ENCODE data around the gene SLC27A1. TPM values are rescaled to one million over a fixed set of nuclear protein-coding genes. Genes with fewer than 3 reads are reported as not detected.

Gene SLC27A1
- total and polyA plus RNA-seq, 4 donors: 2.4 to 7.4 (median 4.0) TPM

DNA sequence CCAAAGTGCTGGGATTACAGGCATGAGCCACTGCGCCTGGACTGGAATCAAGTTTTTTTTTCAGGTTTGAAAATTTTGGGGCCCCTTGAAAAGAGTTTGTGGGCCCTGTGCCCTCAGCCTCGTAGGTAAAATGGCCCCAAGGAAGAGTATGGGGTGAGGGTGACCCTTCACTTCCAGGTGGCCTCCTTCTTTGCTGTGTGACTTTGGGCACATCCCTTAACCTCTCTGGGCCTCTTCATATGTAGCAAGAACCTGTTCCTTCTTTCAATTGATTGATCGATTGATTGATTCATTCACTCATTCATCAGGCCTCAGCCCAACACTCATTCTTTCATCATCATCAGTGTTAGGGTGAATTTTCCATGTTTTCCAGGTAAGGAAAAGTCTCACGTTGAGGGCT is 18.5 kb upstream of the SLC27A1 start:
- no peak for TF ChIP-seq HNF4A (conservative IDR thresholded peaks at IDR 0.05)
- TF ChIP-seq, protein P1, sequence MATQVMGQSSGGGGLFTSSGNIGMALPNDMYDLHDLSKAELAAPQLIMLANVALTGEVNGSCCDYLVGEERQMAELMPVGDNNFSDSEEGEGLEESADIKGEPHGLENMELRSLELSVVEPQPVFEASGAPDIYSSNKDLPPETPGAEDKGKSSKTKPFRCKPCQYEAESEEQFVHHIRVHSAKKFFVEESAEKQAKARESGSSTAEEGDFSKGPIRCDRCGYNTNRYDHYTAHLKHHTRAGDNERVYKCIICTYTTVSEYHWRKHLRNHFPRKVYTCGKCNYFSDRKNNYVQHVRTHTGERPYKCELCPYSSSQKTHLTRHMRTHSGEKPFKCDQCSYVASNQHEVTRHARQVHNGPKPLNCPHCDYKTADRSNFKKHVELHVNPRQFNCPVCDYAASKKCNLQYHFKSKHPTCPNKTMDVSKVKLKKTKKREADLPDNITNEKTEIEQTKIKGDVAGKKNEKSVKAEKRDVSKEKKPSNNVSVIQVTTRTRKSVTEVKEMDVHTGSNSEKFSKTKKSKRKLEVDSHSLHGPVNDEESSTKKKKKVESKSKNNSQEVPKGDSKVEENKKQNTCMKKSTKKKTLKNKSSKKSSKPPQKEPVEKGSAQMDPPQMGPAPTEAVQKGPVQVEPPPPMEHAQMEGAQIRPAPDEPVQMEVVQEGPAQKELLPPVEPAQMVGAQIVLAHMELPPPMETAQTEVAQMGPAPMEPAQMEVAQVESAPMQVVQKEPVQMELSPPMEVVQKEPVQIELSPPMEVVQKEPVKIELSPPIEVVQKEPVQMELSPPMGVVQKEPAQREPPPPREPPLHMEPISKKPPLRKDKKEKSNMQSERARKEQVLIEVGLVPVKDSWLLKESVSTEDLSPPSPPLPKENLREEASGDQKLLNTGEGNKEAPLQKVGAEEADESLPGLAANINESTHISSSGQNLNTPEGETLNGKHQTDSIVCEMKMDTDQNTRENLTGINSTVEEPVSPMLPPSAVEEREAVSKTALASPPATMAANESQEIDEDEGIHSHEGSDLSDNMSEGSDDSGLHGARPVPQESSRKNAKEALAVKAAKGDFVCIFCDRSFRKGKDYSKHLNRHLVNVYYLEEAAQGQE (IDR thresholded peaks at IDR 0.05): no peak
- TF ChIP-seq, protein P2, sequence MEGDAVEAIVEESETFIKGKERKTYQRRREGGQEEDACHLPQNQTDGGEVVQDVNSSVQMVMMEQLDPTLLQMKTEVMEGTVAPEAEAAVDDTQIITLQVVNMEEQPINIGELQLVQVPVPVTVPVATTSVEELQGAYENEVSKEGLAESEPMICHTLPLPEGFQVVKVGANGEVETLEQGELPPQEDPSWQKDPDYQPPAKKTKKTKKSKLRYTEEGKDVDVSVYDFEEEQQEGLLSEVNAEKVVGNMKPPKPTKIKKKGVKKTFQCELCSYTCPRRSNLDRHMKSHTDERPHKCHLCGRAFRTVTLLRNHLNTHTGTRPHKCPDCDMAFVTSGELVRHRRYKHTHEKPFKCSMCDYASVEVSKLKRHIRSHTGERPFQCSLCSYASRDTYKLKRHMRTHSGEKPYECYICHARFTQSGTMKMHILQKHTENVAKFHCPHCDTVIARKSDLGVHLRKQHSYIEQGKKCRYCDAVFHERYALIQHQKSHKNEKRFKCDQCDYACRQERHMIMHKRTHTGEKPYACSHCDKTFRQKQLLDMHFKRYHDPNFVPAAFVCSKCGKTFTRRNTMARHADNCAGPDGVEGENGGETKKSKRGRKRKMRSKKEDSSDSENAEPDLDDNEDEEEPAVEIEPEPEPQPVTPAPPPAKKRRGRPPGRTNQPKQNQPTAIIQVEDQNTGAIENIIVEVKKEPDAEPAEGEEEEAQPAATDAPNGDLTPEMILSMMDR (IDR thresholded peaks at IDR 0.05; ENCODE audit: low read depth, low read length, missing input control): no peak
- Histone ChIP-seq H3K36me3 (ENCODE audit: control insufficient read depth in 4 of 4, insufficient read depth in 3 of 4, low read depth in 1 of 4, low read length in 3 of 4) (no peaks in the 10 kb centered on the region), H3K9me3 (ENCODE audit: control insufficient read depth in 4 of 4, low read length in 3 of 4) (no peaks in the 10 kb centered on the region), H3K9ac (ENCODE audit: low read depth in 1 of 2, low read length in 2 of 2) (no peak overlapping the region), H3K27ac (ENCODE audit: low read depth in 1 of 2, low read length in 2 of 2) (no peak overlapping the region), H3K4me3 (ENCODE audit: low read depth in 1 of 3, low read length in 3 of 3) (no peak overlapping the region), H3K4me1 (ENCODE audit: control insufficient read depth in 4 of 4, insufficient read depth in 4 of 4, low read length in 3 of 4) (peaks cover 0 to 10% (median 3%) of the 10 kb centered on the region in 4 donors), H3K27me3 (ENCODE audit: control insufficient read depth in 4 of 4, insufficient read depth in 4 of 4, low read length in 3 of 4) (peaks cover 0 to 4% (median under 1%) of the 10 kb centered on the region in 4 donors)
- WGBS: 86% methylated on average over 4 of the region's 4 CpGs
- no peak for DNase-seq (ENCODE audit: low spot score)

DNA sequence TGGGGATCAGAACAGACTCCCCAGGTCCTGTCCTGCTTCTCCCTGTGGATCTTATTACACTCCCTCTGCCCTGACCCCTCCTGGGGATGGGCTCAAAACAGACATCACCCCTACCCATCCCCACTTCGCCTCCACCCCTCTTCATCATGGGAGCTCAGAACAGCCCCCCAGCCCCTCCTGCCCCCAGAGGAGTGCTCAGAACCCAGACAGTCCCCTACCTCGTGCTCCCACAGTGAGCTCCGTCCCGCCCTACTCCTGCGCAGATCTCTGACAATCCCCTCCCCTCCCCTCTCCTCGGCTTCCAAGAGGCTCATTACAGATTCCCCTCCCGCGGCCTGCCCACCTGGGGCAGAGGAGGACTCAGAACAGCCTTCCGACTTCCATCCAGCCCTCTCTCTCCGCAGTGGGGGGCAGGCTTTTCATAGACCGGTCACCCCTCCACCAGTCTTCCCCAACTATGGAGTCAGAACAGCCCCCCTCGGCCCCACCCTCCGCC is 15.7 kb upstream of the SLC27A1 start:
- no peaks in the 10 kb centered on the region for H3K36me3 ChIP-seq (ENCODE audit: control insufficient read depth in 4 of 4, insufficient read depth in 3 of 4, low read depth in 1 of 4, low read length in 3 of 4)
- WGBS: 10% methylated on average over 13 of the region's 13 CpGs
- H3K9ac ChIP-seq (ENCODE audit: low read depth in 1 of 2, low read length in 2 of 2): no peak overlapping the region
- peaks cover 0 to 4% (median 2%) of the 10 kb centered on the region in 4 donors for H3K27me3 ChIP-seq (ENCODE audit: control insufficient read depth in 4 of 4, insufficient read depth in 4 of 4, low read length in 3 of 4)
- H3K9me3 ChIP-seq (ENCODE audit: control insufficient read depth in 4 of 4, low read length in 3 of 4): no peaks in the 10 kb centered on the region
- peaks cover 0 to 5% (median 0%) of the 10 kb centered on the region in 4 donors for H3K4me1 ChIP-seq (ENCODE audit: control insufficient read depth in 4 of 4, insufficient read depth in 4 of 4, low read length in 3 of 4)
- DNase-seq (ENCODE audit: low spot score): no peak
- no peak overlapping the region for H3K27ac ChIP-seq (ENCODE audit: low read depth in 1 of 2, low read length in 2 of 2)
- TF ChIP-seq YY1 (IDR thresholded peaks at IDR 0.05) (no peak), HNF4G (IDR thresholded peaks at IDR 0.05) (no peak), HNF4A (conservative IDR thresholded peaks at IDR 0.05) (no peak), JUND (IDR thresholded peaks at IDR 0.05) (no peak), FOXA2 (IDR thresholded peaks at IDR 0.05) (no peak), FOXA1 (IDR thresholded peaks at IDR 0.05) (no peak), RAD21 (IDR thresholded peaks at IDR 0.05) (no peak), NR2F2 (IDR thresholded peaks at IDR 0.05) (no peak), EGR1 (IDR thresholded peaks at IDR 0.05; ENCODE audit: low read depth in 2 of 2) (no peak), RXRA (IDR thresholded peaks at IDR 0.05) (no peak)
- TF ChIP-seq, protein P2 (IDR thresholded peaks at IDR 0.05; ENCODE audit: low read depth, low read length, missing input control): no peak
- TF ChIP-seq, protein P3, sequence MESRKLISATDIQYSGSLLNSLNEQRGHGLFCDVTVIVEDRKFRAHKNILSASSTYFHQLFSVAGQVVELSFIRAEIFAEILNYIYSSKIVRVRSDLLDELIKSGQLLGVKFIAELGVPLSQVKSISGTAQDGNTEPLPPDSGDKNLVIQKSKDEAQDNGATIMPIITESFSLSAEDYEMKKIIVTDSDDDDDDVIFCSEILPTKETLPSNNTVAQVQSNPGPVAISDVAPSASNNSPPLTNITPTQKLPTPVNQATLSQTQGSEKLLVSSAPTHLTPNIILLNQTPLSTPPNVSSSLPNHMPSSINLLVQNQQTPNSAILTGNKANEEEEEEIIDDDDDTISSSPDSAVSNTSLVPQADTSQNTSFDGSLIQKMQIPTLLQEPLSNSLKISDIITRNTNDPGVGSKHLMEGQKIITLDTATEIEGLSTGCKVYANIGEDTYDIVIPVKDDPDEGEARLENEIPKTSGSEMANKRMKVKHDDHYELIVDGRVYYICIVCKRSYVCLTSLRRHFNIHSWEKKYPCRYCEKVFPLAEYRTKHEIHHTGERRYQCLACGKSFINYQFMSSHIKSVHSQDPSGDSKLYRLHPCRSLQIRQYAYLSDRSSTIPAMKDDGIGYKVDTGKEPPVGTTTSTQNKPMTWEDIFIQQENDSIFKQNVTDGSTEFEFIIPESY (IDR thresholded peaks at IDR 0.05): no peak
- TF ChIP-seq, protein P4, sequence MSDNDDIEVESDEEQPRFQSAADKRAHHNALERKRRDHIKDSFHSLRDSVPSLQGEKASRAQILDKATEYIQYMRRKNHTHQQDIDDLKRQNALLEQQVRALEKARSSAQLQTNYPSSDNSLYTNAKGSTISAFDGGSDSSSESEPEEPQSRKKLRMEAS (IDR thresholded peaks at IDR 0.05): no peak
- TF ChIP-seq, protein P1 (IDR thresholded peaks at IDR 0.05): no peak
- TF ChIP-seq, protein P5, sequence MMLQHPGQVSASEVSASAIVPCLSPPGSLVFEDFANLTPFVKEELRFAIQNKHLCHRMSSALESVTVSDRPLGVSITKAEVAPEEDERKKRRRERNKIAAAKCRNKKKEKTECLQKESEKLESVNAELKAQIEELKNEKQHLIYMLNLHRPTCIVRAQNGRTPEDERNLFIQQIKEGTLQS (IDR thresholded peaks at IDR 0.05): no peak
- H3K4me3 ChIP-seq (ENCODE audit: low read depth in 1 of 3, low read length in 3 of 3): no peak overlapping the region

Data from liver (tissue), 9 donors.